ENCODE data around the gene PAX7.

GRCh38 chr1:18769140-18769539 lies 138.5 kb downstream of the PAX7 start:
- no peak for TF ChIP-seq CTCF (IDR thresholded peaks at IDR 0.05)
- no peak for TF ChIP-seq POLR2A (IDR thresholded peaks at IDR 0.05)

Measured in heart left ventricle (tissue), 13 donors.